H1 (cell line): ENCODE measurements around the gene ASB7. TPM values are rescaled to one million over a fixed set of nuclear protein-coding genes. Genes with fewer than 3 reads are reported as not detected.

Source experiments
- CTCF ChIA-PET: fragments of 300-600 bp; sonication (Branson Sonifier 250); formaldehyde crosslinking; loops from one replicate; lab custom pipeline; 2021; ENCODE audit not compliant: partially characterized antibody; lab: Charles Lee
- POLR2A ChIA-PET: fragments of 300-600 bp; sonication (Branson Sonifier 250); formaldehyde crosslinking; loops from one replicate; lab custom pipeline; 2021; ENCODE audit warnings: inconsistent platforms; ENCODE audit not compliant: partially characterized antibody; lab: Charles Lee
- DNase-seq, 2 experiments: peaks; one replicate each; pipeline versions ENCODE4 v3.0.0 to v3.0.0-alpha.2; 2010 to 2022; ENCODE audit warnings: low spot score in 2 of 2, low read depth in 1 of 2, mixed read lengths in 1 of 2
- FAIRE-seq: peaks from 2 replicates; lab custom pipeline; 2011; peaks lifted over from hg19 to GRCh38; lab: Jason Lieb, UNC
- H2AFZ ChIP-seq: 2 replicates; pipeline ENCODE4 v1.8.1; 2012; ENCODE audit warnings: low read length, inconsistent platforms
- H2AK5ac ChIP-seq: 2 replicates; pipeline ENCODE4 v1.6.1; 2013; ENCODE audit warnings: low read depth, low read length
- H2BK120ac ChIP-seq: replicated peaks from 2 replicates; pipeline ENCODE3; 2013; ENCODE audit warnings: low read depth, low read length, inconsistent platforms
- H2BK12ac ChIP-seq: 2 replicates; pipeline ENCODE4 v1.6.1; 2013; ENCODE audit warnings: low read depth, low read length
- H2BK15ac ChIP-seq: 2 replicates; pipeline ENCODE4 v1.6.1; 2013; ENCODE audit warnings: low read length
- H2BK20ac ChIP-seq: 2 replicates; pipeline ENCODE4 v1.6.1; 2013; ENCODE audit warnings: low read length
- H2BK5ac ChIP-seq: 2 replicates; pipeline ENCODE4 v1.6.1; 2013; ENCODE audit warnings: low read depth, low read length
- H3K14ac ChIP-seq: 2 replicates; pipeline ENCODE4 v1.6.1; 2013; ENCODE audit warnings: inconsistent platforms; ENCODE audit not compliant: insufficient read length
- H3K18ac ChIP-seq: 2 replicates; pipeline ENCODE4 v1.6.1; 2013; ENCODE audit warnings: low read length; ENCODE audit errors: extremely low read depth
- H3K23ac ChIP-seq: 2 replicates; pipeline ENCODE4 v1.6.1; 2013; ENCODE audit warnings: inconsistent platforms; ENCODE audit not compliant: insufficient read length
- H3K23me2 ChIP-seq: 2 replicates; pipeline ENCODE4 v1.6.1; 2013; ENCODE audit warnings: low read depth, low read length
- H3K27ac ChIP-seq: 2 replicates; pipeline ENCODE4 v1.6.1; 2011; ENCODE audit warnings: low read depth, low read length, inconsistent platforms
- H3K27me3 ChIP-seq, 4 experiments: replicated peaks in 1 of 4; 1 replicate in 1 of 4; 2 replicates in 3 of 4; pipeline versions ENCODE4 v1.6.1 to v1.8.1; 2011 to 2013; ENCODE audit warnings: low read length in 3 of 4, mild to moderate bottlenecking in 3 of 4, inconsistent platforms in 2 of 4, mixed read lengths in 2 of 4, moderate library complexity in 1 of 4; ENCODE audit not compliant: control insufficient read depth in 3 of 4, insufficient read depth in 3 of 4; ENCODE audit errors: extremely low read depth in 1 of 4
- H3K36me3 ChIP-seq, 4 experiments: 2 replicates each; pipeline versions ENCODE4 v1.6.1 to v1.8.1; 2011 to 2013; ENCODE audit warnings: mild to moderate bottlenecking in 4 of 4, low read length in 3 of 4, moderate library complexity in 2 of 4, control low read depth in 1 of 4, inconsistent platforms in 1 of 4; ENCODE audit not compliant: insufficient read depth in 4 of 4, control insufficient read depth in 2 of 4
- H3K4ac ChIP-seq: replicated peaks from 2 replicates; pipeline ENCODE3; 2013; ENCODE audit warnings: low read length, low read depth, mixed read lengths, inconsistent platforms; ENCODE audit not compliant: insufficient read length
- H3K4me1 ChIP-seq, 4 experiments: replicated peaks in 1 of 4; 1 replicate in 1 of 4; 2 replicates in 3 of 4; pipeline versions ENCODE4 v1.6.1 to v1.8.1; 2011 to 2013; ENCODE audit warnings: low read length in 3 of 4, inconsistent platforms in 2 of 4, mixed read lengths in 1 of 4; ENCODE audit not compliant: insufficient read depth in 4 of 4, control insufficient read depth in 3 of 4
- H3K4me2 ChIP-seq, 2 experiments: 2 replicates each; pipeline versions ENCODE4 v1.6.1 to v1.8.1; 2011 to 2013; ENCODE audit warnings: low read depth in 2 of 2, low read length in 2 of 2, control low read depth in 1 of 2, inconsistent platforms in 1 of 2, mild to moderate bottlenecking in 1 of 2; ENCODE audit not compliant: insufficient read depth in 1 of 2
- H3K4me3 ChIP-seq, 4 experiments: fragments of 200-600, 300-600 bp in 1 of 4; sonication (generic), shearing (Covaris generic), sonication (Bioruptor Twin) in 1 of 4; 2 replicates each; pipeline versions ENCODE4 v1.5.1 to v1.8.1; 2011 to 2016; ENCODE audit warnings: low read length in 4 of 4, low read depth in 3 of 4, control low read depth in 2 of 4, inconsistent platforms in 2 of 4, mild to moderate bottlenecking in 2 of 4, mixed read lengths in 1 of 4, moderate library complexity in 1 of 4; ENCODE audit not compliant: insufficient read depth in 2 of 4; ENCODE audit errors: extremely low read depth in 1 of 4
- H3K56ac ChIP-seq: replicated peaks from 2 replicates; pipeline ENCODE3; 2013; ENCODE audit warnings: low read depth, mild to moderate bottlenecking, mixed read lengths, low read length, inconsistent platforms; ENCODE audit not compliant: insufficient read length
- H3K79me1 ChIP-seq: 2 replicates; pipeline ENCODE4 v1.6.1; 2013; ENCODE audit warnings: low read depth, low read length, control low read depth
- H3K79me2 ChIP-seq, 2 experiments: 2 replicates each; pipeline versions ENCODE4 v1.6.1 to v1.8.1; 2012 to 2013; ENCODE audit warnings: low read length in 2 of 2, mild to moderate bottlenecking in 2 of 2, inconsistent platforms in 1 of 2; ENCODE audit not compliant: insufficient read depth in 2 of 2, control insufficient read depth in 1 of 2
- H3K9ac ChIP-seq, 4 experiments: replicated peaks in 1 of 4; 1 replicate in 1 of 4; 2 replicates in 3 of 4; pipeline versions ENCODE4 v1.6.1 to v1.8.1; 2011 to 2013; ENCODE audit warnings: low read depth in 3 of 4, low read length in 3 of 4, control low read depth in 2 of 4, mild to moderate bottlenecking in 2 of 4, moderate library complexity in 2 of 4, inconsistent platforms in 1 of 4; ENCODE audit errors: extremely low read depth in 1 of 4
- H3K9me3 ChIP-seq, 2 experiments: 2 replicates each; pipeline versions ENCODE4 v1.6.1 to v1.8.1; 2012 to 2013; ENCODE audit warnings: mild to moderate bottlenecking in 2 of 2, moderate library complexity in 2 of 2, control low read depth in 1 of 2, inconsistent platforms in 1 of 2, low read depth in 1 of 2, low read length in 1 of 2, mixed read lengths in 1 of 2; ENCODE audit not compliant: insufficient read depth in 2 of 2
- H4K20me1 ChIP-seq, 2 experiments: replicated peaks in 1 of 2; 2 replicates each; pipeline versions ENCODE3 to v1.8.1; 2011 to 2013; ENCODE audit warnings: inconsistent platforms in 2 of 2, low read length in 2 of 2, mild to moderate bottlenecking in 1 of 2; ENCODE audit not compliant: insufficient read depth in 2 of 2, control insufficient read depth in 1 of 2
- H4K5ac ChIP-seq: 2 replicates; pipeline ENCODE4 v1.6.1; 2013; ENCODE audit warnings: low read length, low read depth, mixed read lengths, inconsistent platforms; ENCODE audit not compliant: insufficient read length
- H4K8ac ChIP-seq: 2 replicates; pipeline ENCODE4 v1.8.0; 2013; ENCODE audit warnings: mild to moderate bottlenecking, moderate library complexity, low read length, inconsistent platforms; ENCODE audit not compliant: insufficient read depth; ENCODE audit errors: extremely low read depth
- H4K91ac ChIP-seq: replicated peaks from 2 replicates; pipeline ENCODE3; 2013; ENCODE audit warnings: low read length, mixed read lengths, inconsistent platforms; ENCODE audit not compliant: insufficient read length
- BACH1 ChIP-seq: IDR thresholded peaks from 2 replicates; pipeline ENCODE4 v1.6.1; 2012; ENCODE audit warnings: low read length, improper control_type of control experiment
- BRCA1 ChIP-seq: IDR thresholded peaks from 2 replicates; pipeline ENCODE4 v1.6.1; 2012; ENCODE audit warnings: low read depth, low read length, improper control_type of control experiment
- CEBPB ChIP-seq: IDR thresholded peaks from 2 replicates; pipeline ENCODE4 v1.6.1; 2012; ENCODE audit warnings: low read depth, low read length
- KDM1A ChIP-seq: fragments of 200-600, 300-600 bp; sonication (generic); IDR thresholded peaks from 2 replicates; pipeline ENCODE4 v1.7.1; 2016; ENCODE audit warnings: mild to moderate bottlenecking, low read length, borderline replicate concordance
- RNF2 ChIP-seq: fragments of 200-900, 300-1000 bp; sonication (generic); IDR thresholded peaks from 2 replicates; pipeline ENCODE4 v1.7.1; 2016; ENCODE audit warnings: borderline replicate concordance, low read depth, mild to moderate bottlenecking, antibody characterized with exemption, low read length; ENCODE audit not compliant: poor library complexity, severe bottlenecking; ENCODE audit errors: missing control alignments
- SRF ChIP-seq: IDR thresholded peaks from 2 replicates; pipeline ENCODE4 v1.6.1; 2011; ENCODE audit warnings: mild to moderate bottlenecking, low read depth, low read length, moderate library complexity
- SUZ12 ChIP-seq: fragments of 200-600 bp; sonication (generic); IDR thresholded peaks from 2 replicates; pipeline ENCODE4 v1.6.1; 2012; ENCODE audit warnings: mild to moderate bottlenecking, inconsistent platforms, low read length, moderate library complexity, mixed read lengths
- TAF7 ChIP-seq: optimal IDR thresholded peaks from 2 replicates; pipeline ENCODE3; 2011; ENCODE audit warnings: low read depth, mild to moderate bottlenecking, inconsistent platforms, low read length, moderate library complexity, borderline replicate concordance
- ZNF274 ChIP-seq: IDR thresholded peaks from 2 replicates; pipeline ENCODE4 v1.7.0; 2012; ENCODE audit warnings: low read length, borderline replicate concordance; ENCODE audit errors: extremely low read depth
- WGBS, 2 experiments: shearing (Covaris generic) in 1 of 2; methylation state at CpG; one replicate each; pipeline versions ENCODE4 v1.1.6 to v1.1.7; 2013 to 2015; ENCODE audit warnings: low lambda C conversion rate in 2 of 2, mixed read lengths in 2 of 2, inconsistent platforms in 1 of 2, low coverage in 1 of 2, missing lambda C conversion rate in 1 of 2; ENCODE audit not compliant: insufficient replicate concordance in 2 of 2, insufficient coverage in 1 of 2, insufficient read length in 1 of 2; ENCODE audit errors: extremely low coverage in 1 of 2, missing lambda C conversion rate in 1 of 2; 5-methylcytosine and 5-hydroxymethylcytosine counted together
- polyA plus RNA-seq, 7 experiments: library from polyadenylated mRNA; depleted of rRNA in 3 of 7; stranded (reverse) in 5 of 7; unstranded in 2 of 7; fragments of >200 nt in 5 of 7; fragments of 200-250 nt in 2 of 7; gene quantifications; 1 replicate in 5 of 7; 2 replicates in 1 of 7; 4 replicates in 1 of 7; pipeline versions ENCODE4 v1.2.1 to v1.2.3, GENCODE V29; 2011 to 2013; ENCODE audit warnings: missing spikeins in 2 of 7, mixed read lengths in 2 of 7
- total RNA-seq: library from RNA; stranded (reverse); fragmentation: NEBNext Ultra II Directional; extraction: Animal tissue kit (Norgen Biotek cat#: 25700); gene quantifications from 2 replicates; pipeline ENCODE4 v1.2.1, GENCODE V29; 2021

ASB7 gene
- total and polyA plus RNA-seq, 2 of the 8 experiments (the other 6 are each of a cell fraction or from before 2014, with no cell fraction given) = 5.2 to 12.8 TPM

DNA sequence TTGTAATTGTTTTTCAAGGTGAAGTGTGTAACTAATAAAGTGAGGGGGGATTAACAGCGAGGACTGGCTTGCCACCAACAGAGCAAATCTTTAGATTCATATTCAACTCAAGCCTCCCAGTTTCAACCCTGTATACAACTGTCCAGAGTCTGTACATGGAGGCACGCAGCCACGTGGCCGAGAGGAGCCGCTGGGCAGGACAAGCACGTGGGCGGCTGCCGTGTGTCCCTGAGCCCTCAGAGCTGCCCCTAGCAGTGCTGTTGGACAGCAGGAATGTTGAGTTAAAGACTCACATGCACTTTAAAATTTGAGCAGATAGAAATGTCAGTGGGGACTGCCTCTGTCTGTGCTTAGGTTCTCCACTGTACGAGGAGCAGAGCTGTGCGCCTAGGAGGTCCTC, 29.4 kb downstream of the ASB7 start:
- Histone ChIP-seq H2AFZ (no peak overlapping the region), H3K27ac (no peak overlapping the region), H3K9me3 (no peaks in the 10 kb centered on the region), H3K23ac (no peak overlapping the region), H3K23me2 (no peaks in the 10 kb centered on the region), H3K79me1 (peaks cover 7% of the 10 kb centered on the region), H3K4me2 (no peak overlapping the region), H3K18ac (no peak overlapping the region), H4K5ac (no peak overlapping the region), H3K9ac (no peak overlapping the region), H3K4me3 (no peak overlapping the region), H2BK12ac (no peak overlapping the region), H3K79me2 (peaks cover 0 to 26% of the 10 kb centered on the region in 2 experiments; a peak in 3 of 4 replicates), H3K36me3 (peaks cover 2 to 10% (median 5%) of the 10 kb centered on the region in 4 experiments; a peak in 4 of 8 replicates), H3K4me1 (peaks cover 4 to 10% (median 6%) of the 10 kb centered on the region in 4 experiments; a peak in 5 of 7 replicates), H3K14ac (no peak overlapping the region), H2BK5ac (no peak overlapping the region), H4K91ac (no peak overlapping the region), H2BK20ac (no peak overlapping the region), H3K56ac (no peak overlapping the region), H4K20me1 (peaks cover 0 to 2% of the 10 kb centered on the region in 2 experiments), H2AK5ac (no peak overlapping the region), H2BK15ac (no peak overlapping the region), H3K27me3 (no peaks in the 10 kb centered on the region), H3K4ac (no peak overlapping the region), H4K8ac (no peak overlapping the region; the same call in 1 of the 2 replicates), H2BK120ac (no peak overlapping the region)
- CTCF ChIA-PET = interaction anchor here (0.5 to 4.7 kb wide), 15 partner anchors 12 to 376 kb away, joined by 3 to 43 read pairs (median 4); partner anchors contain the start of genes ASB7 and LINS1
- no peak for TF ChIP-seq ZNF274
- TF ChIP-seq BRCA1 = no peak
- no peak for TF ChIP-seq BACH1
- TF ChIP-seq SUZ12 = no peak
- TF ChIP-seq TAF7 = no peak
- no peak for TF ChIP-seq KDM1A
- TF ChIP-seq RNF2 = no peak
- no peak for TF ChIP-seq CEBPB
- no peak for TF ChIP-seq SRF
- DNase-seq (no peak), FAIRE-seq (no peak)
- WGBS, 2 experiments = 87% methylated on average over 10 of the region's 10 CpGs; no CpG with 5 or more reads in 1 of the 2 experiments
- POLR2A ChIA-PET = interaction anchor here (1.3 kb wide), 1 partner anchor 14 kb away, joined by 4 read pairs; no protein-coding TSS in a partner anchor
